Lung (tissue), 12 donors: ENCODE measurements around the gene KLHL36. TPM values are rescaled to one million over a fixed set of nuclear protein-coding genes. Genes with fewer than 3 reads are reported as not detected.
A peak's percentile ranks its signal among the peaks of the same experiment; 100 is the strongest.

Source experiments
- ATAC-seq: fragments of 200-7000 bp; cut with Tn5 transposase; one replicate; pipeline ENCODE4 v1.9.1; 2020; ENCODE audit warnings: moderate number of reproducible peaks; ENCODE audit not compliant: insufficient read depth, low FRiP score
- DNase-seq, 3 donors: peaks; one replicate each; pipeline ENCODE4 v3.0.0-alpha.2; 2013 to 2017
- H3K27ac ChIP-seq, 2 donors: one replicate each; pipeline ENCODE4 v1.5.1; 2013; ENCODE audit warnings: mild to moderate bottlenecking in 2 of 2, moderate library complexity in 2 of 2, control low read depth in 1 of 2, inconsistent platforms in 1 of 2, low read depth in 1 of 2, low read length in 1 of 2
- H3K27me3 ChIP-seq, 3 donors: one replicate each; pipeline ENCODE4 v1.5.1; 2013; ENCODE audit warnings: low read length in 2 of 3; ENCODE audit not compliant: control insufficient read depth in 3 of 3, insufficient read depth in 3 of 3
- H3K36me3 ChIP-seq, 4 donors: one replicate each; pipeline ENCODE4 v1.5.1; 2013; ENCODE audit warnings: low read length in 4 of 4, mild to moderate bottlenecking in 1 of 4, moderate library complexity in 1 of 4; ENCODE audit not compliant: control insufficient read depth in 4 of 4, insufficient read depth in 4 of 4
- H3K4me1 ChIP-seq, 5 donors: one replicate each; pipeline ENCODE4 v1.5.1; 2013; ENCODE audit warnings: low read length in 5 of 5, mild to moderate bottlenecking in 2 of 5, moderate library complexity in 1 of 5; ENCODE audit not compliant: control insufficient read depth in 5 of 5, insufficient read depth in 5 of 5
- H3K4me3 ChIP-seq: one replicate; pipeline ENCODE4 v1.5.1; 2013; ENCODE audit warnings: mild to moderate bottlenecking, control low read depth, moderate library complexity
- H3K9ac ChIP-seq, 2 donors: one replicate each; pipeline ENCODE4 v1.5.1; 2013; ENCODE audit warnings: low read length in 2 of 2, control low read depth in 1 of 2; ENCODE audit not compliant: insufficient read depth in 1 of 2
- H3K9me3 ChIP-seq, 4 donors: one replicate each; pipeline ENCODE4 v1.5.1; 2013; ENCODE audit warnings: low read length in 3 of 4, mild to moderate bottlenecking in 1 of 4, moderate library complexity in 1 of 4; ENCODE audit not compliant: control insufficient read depth in 4 of 4, insufficient read depth in 3 of 4
- CTCF ChIP-seq: IDR thresholded peaks from 2 replicates; pipeline ENCODE4 v1.5.1; 2012; ENCODE audit warnings: mild to moderate bottlenecking; ENCODE audit errors: control extremely low read depth, extremely low read depth
- WGBS, 2 donors: extraction: QIAGEN DNeasy Blood & Tissue Kit; methylation state at CpG; one replicate each; pipeline ENCODE4 v1.1.7; 2013; 5-methylcytosine and 5-hydroxymethylcytosine counted together
- polyA plus RNA-seq, 2 donors: library from polyadenylated mRNA; stranded (reverse); fragments of 200-250 nt; gene quantifications; one replicate each; pipeline ENCODE4 v1.2.1, GENCODE V29; 2013
- total RNA-seq, 2 donors: library from RNA; depleted of rRNA in 1 of 2; stranded (reverse); fragments of >200 nt in 1 of 2; gene quantifications; one replicate each; pipeline ENCODE4 v1.2.1, GENCODE V29; 2014 to 2021
- donor health status: control.
- donor health status: control.
- donor health status: Bipolar disorder and iron deficiency.
- donor health status: healthy.
- donor health status: DM: yes; HTN: yes; CAD: no.

The KLHL36 gene
- total and polyA plus RNA-seq, 4 donors: 18.1 to 52.7 (median 32.3) TPM

GRCh38 chr16:84694980-84695379 lies 46.7 kb downstream of the KLHL36 start:
- H3K9ac ChIP-seq: no peak overlapping the region
- H3K36me3 ChIP-seq: no peaks in the 10 kb centered on the region
- H3K4me1 ChIP-seq: peaks cover 0 to 6% (median 3%) of the 10 kb centered on the region in 5 donors
- DNase-seq (no peak), ATAC-seq (no peak)
- no peak overlapping the region for H3K4me3 ChIP-seq
- no peaks in the 10 kb centered on the region for H3K27me3 ChIP-seq
- WGBS, 2 donors: 95 to 97% methylated on average over 2 of the region's 2 CpGs
- TF ChIP-seq CTCF: no peak
- H3K9me3 ChIP-seq: no peaks in the 10 kb centered on the region
- no peak overlapping the region for H3K27ac ChIP-seq

- peak; percentile 10 for ATAC-seq
- no peak for TF ChIP-seq CTCF
- WGBS, 2 donors: 23 to 24% methylated on average over 29 of the region's 29 CpGs
- H3K27me3 ChIP-seq: no peaks in the 10 kb centered on the region
- H3K9ac ChIP-seq: no peak overlapping the region
- no peaks in the 10 kb centered on the region for H3K36me3 ChIP-seq
- H3K4me1 ChIP-seq: peaks cover 0 to 26% (median 8%) of the 10 kb centered on the region in 5 donors
- peak overlapping the region; percentile 93 for H3K4me3 ChIP-seq
- H3K27ac ChIP-seq: peak overlapping the region in 1 of 2 donors; percentile 39
- H3K9me3 ChIP-seq: no peaks in the 10 kb centered on the region
- peak in 1 of 3 donors; percentile 8 for DNase-seq
Observed at GRCh38 chr16:84699147-84699711, 50.9 kb downstream of the KLHL36 start.

GRCh38 chr16:84699712-84700445 lies 51.6 kb downstream of the KLHL36 start, which contains the start of gene USP10:
USP10 (plus strand) TSS chr16:84700000; CDS start chr16:84700091, 91 bp downstream.
- WGBS, 2 donors: 0% methylated on average over 37 to 97 of the region's 97 CpGs
- Histone ChIP-seq H3K4me3 (peak within 1 kb of the TSS; percentile 93), H3K9me3 (no peaks in the 10 kb centered on the region), H3K36me3 (no peaks in the 10 kb centered on the region), H3K4me1 (peaks cover 3 to 28% (median 12%) of the 10 kb centered on the region in 5 donors), H3K9ac (peak within 1 kb of the TSS; percentile 1 to 77), H3K27ac (peak within 1 kb of the TSS; percentile 85 to 93), H3K27me3 (no peaks in the 10 kb centered on the region)
- DNase-seq: peak; percentile 85 to 88 (median 87)
- no peak for TF ChIP-seq CTCF
- peak; percentile 88 for ATAC-seq
